SIG-M5 treated with dmso at 0.1 percent for 504 hours (cell line): ENCODE data around the gene SDK2.

ENCODE experiments used
- DNase-seq: peaks from one replicate; lab custom pipeline; 2025; ENCODE audit not compliant: unreplicated experiment; lab: John Stamatoyannopoulos, UW

The SDK2 gene

DNA sequence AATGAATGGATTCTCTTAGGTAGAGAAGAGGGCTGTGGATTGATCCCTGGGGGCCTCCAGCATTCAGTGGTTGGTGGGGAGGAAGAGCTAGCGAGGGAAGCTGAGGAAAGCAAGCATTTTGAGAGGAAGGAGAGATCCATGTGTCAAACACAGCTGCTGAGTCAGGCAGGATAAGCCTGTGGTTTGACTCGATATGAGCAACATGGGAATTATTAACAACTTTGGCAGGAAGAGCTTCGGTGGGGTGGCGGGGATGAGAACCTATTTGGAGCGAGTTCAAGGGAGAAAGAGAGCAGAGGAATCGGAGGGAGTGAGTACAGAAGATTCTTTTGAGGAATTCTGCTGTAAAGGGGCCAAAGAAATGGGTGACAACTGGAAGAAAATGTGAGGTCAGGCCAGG lies 273.0 kb downstream of the SDK2 start:
- no peak for DNase-seq

DNA sequence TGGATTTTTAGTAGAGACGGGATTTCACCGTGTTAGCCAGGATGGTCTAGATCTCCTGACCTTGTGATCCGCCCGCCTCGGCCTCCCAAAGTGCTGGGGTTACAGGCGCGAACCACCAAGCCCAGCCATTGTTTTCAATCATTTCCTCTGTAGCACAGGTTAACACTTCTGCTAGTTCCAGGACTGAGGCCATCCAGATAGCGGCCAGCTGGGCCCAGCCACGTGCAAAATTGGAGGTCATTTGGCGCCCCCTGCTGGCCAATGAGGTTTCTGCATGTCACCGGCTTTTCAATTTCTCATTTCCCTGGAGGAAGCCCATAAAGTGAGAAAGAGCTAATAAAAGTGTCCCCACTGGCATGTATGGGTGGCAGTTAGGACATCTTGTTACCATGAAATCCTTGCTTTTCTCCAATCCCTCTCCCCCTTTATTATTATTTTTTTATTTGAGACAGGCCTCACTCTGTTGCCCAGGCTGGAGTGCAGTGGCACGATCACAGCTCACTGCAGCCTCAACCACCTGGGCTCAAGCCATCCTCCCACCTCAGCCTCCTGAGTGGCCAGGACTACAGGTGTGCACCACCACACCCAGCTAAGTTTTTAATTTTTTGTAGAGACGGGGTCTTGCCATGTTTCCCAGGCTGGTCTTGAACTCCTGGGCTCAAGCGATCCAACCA lies 274.3 kb downstream of the SDK2 start:
- DNase-seq = peak; percentile 70

- no peak for DNase-seq
Observed at GRCh38 chr17:73369111-73369521, 275.1 kb downstream of the SDK2 start.

DNA sequence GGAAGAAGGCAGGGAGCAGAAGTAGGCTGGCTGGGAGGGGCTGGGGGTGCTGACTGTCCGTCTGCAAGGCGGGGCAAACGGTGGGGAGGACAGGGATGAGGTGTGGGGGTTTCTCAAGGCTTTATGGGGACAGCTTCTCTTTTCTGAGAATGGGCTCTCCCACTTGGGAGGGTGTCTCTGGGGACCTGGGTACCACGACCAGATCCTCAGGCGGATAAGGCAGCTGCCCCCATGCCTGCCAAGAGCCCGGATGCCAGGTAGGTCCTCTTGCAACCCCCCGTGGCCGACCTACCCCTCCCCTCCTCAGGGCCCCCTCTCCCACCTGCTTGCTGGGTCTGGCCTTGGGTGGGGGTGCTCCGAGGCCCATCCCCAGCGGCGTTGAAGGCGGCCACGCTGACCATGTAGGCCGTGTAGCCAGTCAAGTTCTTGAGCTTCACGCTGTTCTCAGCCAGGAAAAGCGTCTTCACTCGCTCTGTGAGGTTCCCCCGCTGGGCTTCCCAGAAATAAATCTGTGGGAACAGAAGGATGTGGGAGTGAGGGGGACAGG lies 276.1 kb downstream of the SDK2 start:
- DNase-seq = no peak

DNA sequence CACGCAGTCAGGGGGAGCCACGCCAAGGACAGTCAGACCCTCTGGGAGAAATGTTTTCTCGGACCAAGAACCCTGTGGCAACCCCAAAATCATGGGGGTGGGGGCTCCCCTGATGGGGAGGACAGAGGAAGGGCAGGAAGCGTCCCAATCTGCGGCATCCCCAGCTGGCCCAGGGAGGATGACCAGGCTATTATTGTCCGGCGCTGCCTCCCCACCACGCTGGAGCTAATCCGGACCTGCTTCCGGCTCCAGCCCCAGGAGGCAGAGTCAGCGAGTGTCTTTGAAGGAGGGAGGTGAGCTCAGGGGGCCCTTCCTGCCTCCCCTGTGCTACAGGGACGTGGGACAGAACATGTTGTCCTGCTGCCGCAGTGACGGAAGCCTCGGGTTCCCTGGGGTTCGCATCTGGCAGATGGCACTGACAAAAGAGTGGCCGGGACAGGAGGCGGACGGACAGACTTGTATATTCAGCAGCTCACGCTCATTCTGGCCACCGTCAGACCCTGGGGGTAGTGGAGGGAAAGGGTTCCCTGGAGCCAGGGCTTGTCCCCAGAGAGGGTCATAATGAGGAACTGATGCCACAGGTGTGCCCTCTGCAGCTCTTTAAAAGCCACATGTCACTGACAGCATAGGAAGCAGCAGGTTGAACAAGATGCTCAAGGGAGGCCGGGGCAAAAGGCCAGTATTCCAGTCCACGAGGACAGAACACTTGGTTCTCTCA lies 278.2 kb downstream of the SDK2 start:
- no peak for DNase-seq

DNA sequence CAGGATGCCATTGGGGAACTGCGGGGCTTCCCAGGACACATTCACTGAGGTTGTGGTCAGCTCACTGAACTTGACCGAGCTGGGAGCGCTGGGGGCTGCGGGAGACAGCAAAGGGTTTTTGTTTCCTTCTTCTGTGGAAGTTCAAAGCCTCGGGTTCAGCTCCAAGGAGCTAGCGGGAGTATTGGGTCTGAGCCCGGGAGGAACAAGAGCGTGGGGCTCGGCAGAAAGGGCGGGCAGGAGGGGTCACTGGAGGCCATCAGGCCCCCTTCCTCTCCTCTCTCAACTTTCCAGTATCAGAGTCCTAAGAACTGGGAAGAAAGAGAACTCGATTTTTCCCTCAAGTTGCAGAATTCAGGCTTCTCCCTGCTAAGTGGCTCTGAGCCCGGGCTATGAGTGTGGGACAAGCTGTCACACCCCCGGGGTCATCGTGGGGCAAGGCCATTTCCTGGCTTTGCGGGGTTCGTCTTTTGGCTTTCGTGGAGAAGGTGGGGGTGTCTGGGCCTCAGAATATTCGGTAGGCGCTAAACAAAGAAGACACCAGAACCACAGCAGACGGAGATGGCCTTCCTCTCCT lies 278.9 kb downstream of the SDK2 start:
- DNase-seq = no peak

GRCh38 chr17:73364155-73364522 lies 280.1 kb downstream of the SDK2 start:
- DNase-seq = no peak

- DNase-seq = no peak
Observed at GRCh38 chr17:73363442-73364154, 280.6 kb downstream of the SDK2 start.

- no peak for DNase-seq
Observed at GRCh38 chr17:73362697-73363096, 281.5 kb downstream of the SDK2 start.

- no peak for DNase-seq
Observed at GRCh38 chr17:73360961-73361761, 283.1 kb downstream of the SDK2 start.

DNA sequence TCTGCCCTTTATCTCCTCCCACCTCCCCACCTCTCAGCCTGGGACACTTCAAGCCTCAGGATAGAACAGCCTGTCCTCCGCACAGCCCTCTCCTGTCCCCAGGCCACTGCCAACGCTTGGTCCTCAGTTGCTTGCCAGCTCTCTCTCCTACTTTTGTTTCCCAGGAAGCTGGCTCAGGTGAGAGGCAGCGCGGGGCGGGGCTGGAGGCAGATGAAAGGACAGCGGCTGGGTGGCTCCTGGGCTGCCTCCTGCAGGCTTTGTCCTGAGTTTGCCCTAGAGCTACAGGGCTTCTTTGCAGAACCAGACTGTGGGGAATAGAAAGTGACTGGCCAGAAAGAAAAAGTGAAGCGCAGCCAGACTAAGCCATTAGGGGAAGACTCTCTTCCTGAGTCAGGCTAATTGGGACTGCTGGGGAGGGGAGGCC lies 284.2 kb downstream of the SDK2 start:
- DNase-seq = peak; percentile 40

- no peak for DNase-seq
Observed at GRCh38 chr17:73359352-73359751, 284.9 kb downstream of the SDK2 start.

GRCh38 chr17:73358668-73359067 lies 285.6 kb downstream of the SDK2 start:
- no peak for DNase-seq

- DNase-seq = no peak
Observed at GRCh38 chr17:73357981-73358380, 286.3 kb downstream of the SDK2 start.

DNA sequence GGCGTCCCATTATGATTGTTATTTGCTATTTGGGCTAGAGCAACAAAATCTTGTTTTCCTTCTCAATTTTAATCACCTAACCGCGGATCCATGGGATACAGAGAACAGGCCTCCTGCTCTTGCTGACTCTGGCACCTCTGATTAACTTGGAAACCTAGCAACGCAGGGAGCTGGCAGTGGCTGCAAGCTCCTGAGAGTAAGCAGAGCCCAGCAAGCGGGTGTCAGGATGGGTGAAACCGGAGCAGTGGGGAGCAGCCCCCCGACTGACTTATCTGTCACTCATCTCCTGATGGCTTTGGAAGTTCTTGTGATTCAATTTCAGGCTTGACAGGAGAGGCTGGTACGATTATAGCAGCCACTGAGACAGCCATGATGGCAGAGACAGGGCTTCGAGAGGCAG lies 286.9 kb downstream of the SDK2 start:
- no peak for DNase-seq

DNA sequence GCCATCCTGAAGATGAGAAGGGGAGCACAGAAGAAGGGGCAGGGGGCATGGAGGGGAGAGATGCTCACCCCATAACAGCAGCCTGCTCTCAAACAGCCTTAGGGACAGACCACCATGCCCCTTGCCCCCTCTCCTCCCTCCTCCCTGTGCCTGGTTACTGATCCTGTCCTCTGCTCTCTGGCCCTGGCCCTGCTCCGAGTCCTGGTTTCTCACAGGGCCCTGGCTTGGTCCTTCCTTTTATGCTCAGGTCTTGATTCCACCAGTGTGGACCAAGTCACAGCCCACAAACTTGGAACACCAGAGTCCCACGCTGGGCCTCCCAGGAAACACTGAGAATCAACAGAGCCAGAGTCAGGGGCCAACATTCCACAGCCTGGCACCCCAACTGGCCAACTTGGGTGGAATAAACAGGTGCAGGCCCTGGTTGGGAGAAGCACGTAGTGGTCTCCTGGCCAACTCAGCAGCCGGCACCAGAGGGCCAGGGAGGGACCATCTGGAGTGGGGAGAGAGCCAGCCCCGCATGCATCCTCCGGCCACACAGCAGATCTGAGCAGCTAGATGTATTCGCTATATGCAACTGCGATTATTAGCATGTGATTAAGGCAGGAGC lies 287.6 kb downstream of the SDK2 start:
- no peak for DNase-seq

DNA sequence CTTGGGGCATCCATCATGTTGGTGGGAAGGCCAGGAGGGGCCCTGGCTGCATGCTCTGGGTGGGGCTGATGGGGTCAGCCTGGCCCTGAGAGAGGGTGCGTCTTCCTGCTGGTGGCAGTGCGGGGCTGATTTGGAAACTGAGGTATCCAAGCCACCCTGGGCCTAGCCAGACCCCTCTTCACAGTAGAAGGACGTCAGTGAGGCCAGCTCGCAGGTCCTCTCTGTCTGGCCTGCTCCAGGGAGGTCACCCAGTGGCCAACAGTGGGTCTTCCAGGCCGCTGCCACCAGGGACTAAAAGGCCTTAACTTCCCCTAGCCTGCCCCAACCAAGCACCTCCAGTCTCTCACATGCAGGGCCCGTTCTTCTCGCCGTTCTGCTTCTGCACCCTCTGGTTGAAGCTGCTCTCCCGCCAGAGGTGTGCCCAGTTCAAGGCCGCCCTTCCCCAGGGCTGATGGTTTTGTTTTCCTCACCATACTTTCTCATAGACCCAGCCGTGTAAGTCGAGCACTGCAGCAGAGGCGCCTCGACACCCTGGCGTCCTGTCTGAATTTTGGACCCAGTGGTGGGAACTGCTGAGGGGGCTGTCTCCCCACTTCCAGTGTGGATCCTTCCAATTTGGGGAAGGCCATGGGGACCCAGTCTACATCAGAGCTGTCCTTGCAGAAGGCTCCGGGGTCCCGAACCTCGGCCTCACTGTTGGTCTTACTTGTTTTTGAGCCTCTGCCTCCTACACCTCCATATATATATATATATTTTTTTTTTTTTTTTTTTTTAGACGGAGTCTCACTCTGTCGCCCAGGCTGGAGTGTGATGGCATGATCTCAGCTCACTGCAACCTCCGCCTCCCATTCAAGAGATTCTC lies 289.6 kb downstream of the SDK2 start:
- no peak for DNase-seq

DNA sequence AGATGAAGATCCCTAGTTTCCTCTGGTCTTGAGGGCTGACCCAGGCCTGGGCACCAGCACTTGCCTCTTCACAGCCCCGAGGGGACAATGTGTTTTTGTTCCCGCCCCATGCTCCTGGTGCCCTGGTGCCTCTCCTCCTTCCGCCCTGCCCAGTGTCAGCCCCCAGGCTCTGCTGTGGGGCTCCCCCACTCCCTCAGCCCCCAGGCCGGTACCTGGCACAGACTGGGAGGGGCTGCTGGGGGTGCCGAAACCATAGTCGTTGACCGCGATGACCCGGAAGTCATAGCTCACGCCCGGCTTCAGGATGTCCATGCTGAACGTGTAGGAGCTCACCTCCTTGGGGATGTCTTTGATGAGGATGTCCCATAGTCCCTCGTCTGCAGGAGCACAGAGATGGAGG lies 292.0 kb downstream of the SDK2 start:
- DNase-seq = no peak

DNA sequence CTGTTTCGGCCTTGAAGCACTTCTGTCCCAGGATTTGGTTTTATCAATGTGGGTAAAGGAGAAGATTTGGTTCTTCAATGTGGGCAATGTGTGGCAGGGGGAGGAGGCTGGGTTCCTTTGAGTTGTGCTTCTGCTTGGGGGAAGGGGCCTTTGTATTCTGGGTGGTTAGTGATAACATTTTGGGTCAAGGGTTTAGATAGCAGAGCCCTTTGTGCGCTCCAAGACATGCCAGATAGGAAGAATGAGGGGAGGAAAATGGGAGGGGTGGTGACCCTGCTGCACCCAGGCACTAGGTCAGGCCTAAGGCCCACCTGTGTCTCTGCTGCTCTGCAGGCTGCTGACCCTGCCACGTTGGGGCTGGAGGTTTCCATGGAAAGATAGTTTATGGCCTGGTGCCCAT lies 292.5 kb downstream of the SDK2 start:
- no peak for DNase-seq
